Mammary epithelial cell (primary cell): Measurements from ENCODE around the gene NELFA.

Experiments
- EZH2 ChIP-seq: IDR thresholded peaks from 2 replicates; pipeline ENCODE4 v1.6.1; 2012; ENCODE audit warnings: low read length, inconsistent platforms, borderline replicate concordance
- TF ChIP-seq, protein P1 (sequence below), 2 donors: IDR thresholded peaks in 1 of 2; conservative IDR thresholded peaks in 1 of 2; 2 replicates each; pipeline ENCODE4 v1.5.1; 2011 to 2012; ENCODE audit warnings: inconsistent platforms in 2 of 2, low read length in 2 of 2, mild to moderate bottlenecking in 2 of 2, control low read depth in 1 of 2, low read depth in 1 of 2; ENCODE audit not compliant: insufficient read depth in 1 of 2; ENCODE audit errors: extremely low read depth in 1 of 2

GRCh38 chr4:1967512-1968149 lies 41.1 kb downstream of the NELFA start:
- TF ChIP-seq, protein P1, sequence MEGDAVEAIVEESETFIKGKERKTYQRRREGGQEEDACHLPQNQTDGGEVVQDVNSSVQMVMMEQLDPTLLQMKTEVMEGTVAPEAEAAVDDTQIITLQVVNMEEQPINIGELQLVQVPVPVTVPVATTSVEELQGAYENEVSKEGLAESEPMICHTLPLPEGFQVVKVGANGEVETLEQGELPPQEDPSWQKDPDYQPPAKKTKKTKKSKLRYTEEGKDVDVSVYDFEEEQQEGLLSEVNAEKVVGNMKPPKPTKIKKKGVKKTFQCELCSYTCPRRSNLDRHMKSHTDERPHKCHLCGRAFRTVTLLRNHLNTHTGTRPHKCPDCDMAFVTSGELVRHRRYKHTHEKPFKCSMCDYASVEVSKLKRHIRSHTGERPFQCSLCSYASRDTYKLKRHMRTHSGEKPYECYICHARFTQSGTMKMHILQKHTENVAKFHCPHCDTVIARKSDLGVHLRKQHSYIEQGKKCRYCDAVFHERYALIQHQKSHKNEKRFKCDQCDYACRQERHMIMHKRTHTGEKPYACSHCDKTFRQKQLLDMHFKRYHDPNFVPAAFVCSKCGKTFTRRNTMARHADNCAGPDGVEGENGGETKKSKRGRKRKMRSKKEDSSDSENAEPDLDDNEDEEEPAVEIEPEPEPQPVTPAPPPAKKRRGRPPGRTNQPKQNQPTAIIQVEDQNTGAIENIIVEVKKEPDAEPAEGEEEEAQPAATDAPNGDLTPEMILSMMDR (conservative IDR thresholded peaks at IDR 0.05 in 1 of 2, IDR thresholded peaks at IDR 0.05 in 1 of 2; ENCODE audit: extremely low read depth in 1 of 2, insufficient read depth in 1 of 2, low read depth in 1 of 2, low read length in 2 of 2), result no peak
- no peak for TF ChIP-seq EZH2
